HepG2 (cell line): ENCODE measurements around the gene SEZ6L. TPM values are rescaled to one million over a fixed set of nuclear protein-coding genes. Genes with fewer than 3 reads are reported as not detected.

Experiments used
- ATAC-seq: fragments of 200-7000 bp; cut with Tn5 transposase; 3 replicates; pipeline ENCODE4 v1.9.1; 2020; ENCODE audit warnings: mild to moderate bottlenecking, moderate library complexity
- BruUV-seq: library from RNA; stranded (reverse); fragments of 400-500 nt; replicated peaks from 2 replicates; lab custom pipeline; 2021; lab: Mats Ljungman, UMichigan
- CTCF ChIA-PET: fragments of 300-600 bp; formaldehyde crosslinking; extraction: SDS; loops from one replicate; lab custom pipeline; 2021; ENCODE audit warnings: low total read pairs, inconsistent platforms, low intra/inter-chr PET ratio; lab: Yijun Ruan, JAX
- POLR2A ChIA-PET: fragments of 350-600 bp; sonication (Branson Sonifier 250); formaldehyde crosslinking; loops from one replicate; lab custom pipeline; 2020; ENCODE audit warnings: antibody characterized with exemption, inconsistent platforms; lab: Yijun Ruan, JAX
- DNase-seq: peaks from one replicate; pipeline ENCODE4 v3.0.0-alpha.2; 2015; ENCODE audit warnings: low spot score
- FAIRE-seq: peaks from 3 replicates; lab custom pipeline; 2011; peaks lifted over from hg19 to GRCh38; lab: Jason Lieb, UNC
- H2AFZ ChIP-seq: one replicate; pipeline ENCODE4 v1.6.1; 2011; ENCODE audit warnings: low read length, inconsistent platforms
- H3K27ac ChIP-seq: fragments of 300-600 bp; 3 replicates; pipeline ENCODE4 v1.8.0; 2011; ENCODE audit warnings: mixed run types, mild to moderate bottlenecking, mixed read lengths, low read length, inconsistent platforms; ENCODE audit not compliant: insufficient read depth; ENCODE audit errors: extremely low read length
- H3K27me3 ChIP-seq, 2 experiments: fragments of 200-600 bp in 1 of 2; 2 replicates in 1 of 2; 3 replicates in 1 of 2; pipeline versions ENCODE4 v1.6.0 to v1.8.0; 2011; ENCODE audit warnings: low read length in 2 of 2, mild to moderate bottlenecking in 2 of 2, moderate library complexity in 2 of 2, inconsistent platforms in 1 of 2; ENCODE audit not compliant: insufficient read depth in 2 of 2, control insufficient read depth in 1 of 2
- H3K36me3 ChIP-seq, 2 experiments: fragments of 200-600 bp in 1 of 2; replicated peaks in 1 of 2; 2 replicates in 1 of 2; 3 replicates in 1 of 2; pipeline versions ENCODE4 v1.5.1 to v1.8.0; 2011; ENCODE audit warnings: low read length in 2 of 2, inconsistent platforms in 1 of 2; ENCODE audit not compliant: insufficient read depth in 2 of 2, control insufficient read depth in 1 of 2
- H3K4me1 ChIP-seq: 2 replicates; pipeline ENCODE4 v1.5.1; 2012; ENCODE audit warnings: low read length, inconsistent platforms; ENCODE audit not compliant: insufficient read depth
- H3K4me2 ChIP-seq: 2 replicates; pipeline ENCODE4 v1.6.0; 2011; ENCODE audit warnings: low read depth, low read length, inconsistent platforms
- H3K4me3 ChIP-seq, 3 experiments: fragments of 200-600 bp in 1 of 3; sonication (generic), shearing (Covaris generic) in 1 of 3; replicated peaks in 1 of 3; 2 replicates each; pipeline ENCODE4 v1.5.1; 2011 to 2016; ENCODE audit warnings: low read length in 3 of 3, inconsistent platforms in 2 of 3, low read depth in 2 of 3, mild to moderate bottlenecking in 2 of 3, control low read depth in 1 of 3, mixed read lengths in 1 of 3; ENCODE audit not compliant: insufficient read depth in 1 of 3
- H3K79me2 ChIP-seq: one replicate; pipeline ENCODE4 v1.6.1; 2011; ENCODE audit warnings: low read length, inconsistent platforms; ENCODE audit not compliant: insufficient read depth
- H3K9ac ChIP-seq: 2 replicates; pipeline ENCODE4 v1.6.0; 2011; ENCODE audit warnings: mild to moderate bottlenecking, low read depth, low read length, inconsistent platforms; ENCODE audit not compliant: insufficient read depth
- H3K9me3 ChIP-seq: 2 replicates; pipeline ENCODE4 v1.5.1; 2012; ENCODE audit warnings: mild to moderate bottlenecking, low read length
- H4K20me1 ChIP-seq: 2 replicates; pipeline ENCODE4 v1.6.0; 2011; ENCODE audit warnings: inconsistent platforms, mild to moderate bottlenecking, low read length, moderate library complexity; ENCODE audit not compliant: insufficient read depth
- ATF6 ChIP-seq: sonication (generic); formaldehyde crosslinking; conservative IDR thresholded peaks from 2 replicates; pipeline ENCODE4 v1.4.0; 2020; ENCODE audit warnings: missing genetic modification reagents
- FOXA1 ChIP-seq, 2 experiments: fragments of 450-650 bp in 1 of 2; sonication (generic) in 1 of 2; formaldehyde crosslinking in 1 of 2; IDR thresholded peaks; 2 replicates each; pipeline versions ENCODE4 v1.4.0 to v1.6.1; 2016 to 2020; ENCODE audit warnings: missing genetic modification reagents in 1 of 2
- KDM5A ChIP-seq: fragments of 200-600 bp; sonication (generic); IDR thresholded peaks from 2 replicates; pipeline ENCODE4 v1.7.0; 2018; ENCODE audit warnings: antibody characterized with exemption, mild to moderate bottlenecking, low read length, borderline replicate concordance
- MXD3 ChIP-seq: IDR thresholded peaks from 2 replicates; pipeline ENCODE4 v1.6.1; 2016; ENCODE audit warnings: mild to moderate bottlenecking, missing biosample characterization, missing genetic modification reagents
- TOPORS ChIP-seq: sonication (generic); formaldehyde crosslinking; IDR thresholded peaks from 2 replicates; pipeline ENCODE4 v1.8.0; 2023; ENCODE audit warnings: mild to moderate bottlenecking, missing genetic modification reagents
- ZNF281 ChIP-seq: sonication (generic); formaldehyde crosslinking; IDR thresholded peaks from 2 replicates; pipeline ENCODE4 v1.4.0; 2020; ENCODE audit warnings: missing genetic modification reagents, borderline replicate concordance
- ZNF496 ChIP-seq: sonication (generic); formaldehyde crosslinking; IDR thresholded peaks from 2 replicates; pipeline ENCODE4 v1.8.1; 2023; ENCODE audit warnings: mild to moderate bottlenecking, moderate library complexity, missing genetic modification reagents; ENCODE audit not compliant: insufficient replicate concordance
- ZNF780A ChIP-seq: sonication (generic); formaldehyde crosslinking; IDR thresholded peaks from 2 replicates; pipeline ENCODE4 v1.8.0; 2022; ENCODE audit warnings: mild to moderate bottlenecking, missing genetic modification reagents, moderate library complexity
- WGBS: methylation state at CpG from one replicate; pipeline ENCODE4 v1.1.6; 2017; ENCODE audit warnings: low lambda C conversion rate; 5-methylcytosine and 5-hydroxymethylcytosine counted together
- in situ Hi-C: cut with HindIII; loops from 2 replicates; pipeline ENCODE4 v1.10.0; 2017; ENCODE audit warnings: low pct_unique_long_range_greater_than_20kb; ENCODE audit not compliant: extremely low pct_ligation_motif_present
- intact Hi-C: fragments of 100-400 bp; cut with micrococcal nuclease; formaldehyde crosslinking; loops from one replicate; pipeline ENCODE4 v1.10.0; 2022; ENCODE audit not compliant: unreplicated experiment
- polyA plus RNA-seq, 8 experiments: library from polyadenylated mRNA; depleted of rRNA in 3 of 8; stranded (reverse) in 7 of 8; unstranded in 1 of 8; fragments of >200 nt; fragmentation: Illumina TruSeq in 4 of 8; extraction: Trizol in 4 of 8; gene quantifications; 2 replicates each; pipeline versions ENCODE4 v1.2.1 to v1.2.3, GENCODE V29; 2011 to 2016; ENCODE audit warnings: low read depth in 4 of 8, missing spikeins in 1 of 8, mixed read lengths in 1 of 8; ENCODE audit not compliant: insufficient read depth in 1 of 8
- total RNA-seq, 5 experiments: library from RNA; depleted of rRNA; stranded (reverse); fragments of >200 nt; fragmentation: Illumina TruSeq; extraction: Trizol; gene quantifications; 2 replicates each; pipeline ENCODE4 v1.2.3, GENCODE V29; 2016; ENCODE audit warnings: low read depth in 1 of 5

Gene SEZ6L
- total and polyA plus RNA-seq, 2 of the 13 experiments (the other 11 are each of a cell fraction or from before 2014, with no cell fraction given), result not detected

- ChIA-PET CTCF (no interaction called here), POLR2A (no interaction called here)
- Histone ChIP-seq H3K36me3 (no peaks in the 10 kb centered on the region), H4K20me1 (no peaks in the 10 kb centered on the region; the same call in 1 of the 2 replicates), H3K9ac (no peak overlapping the region), H3K9me3 (no peaks in the 10 kb centered on the region), H2AFZ (no peak overlapping the region), H3K4me2 (no peak overlapping the region), H3K4me1 (no peaks in the 10 kb centered on the region), H3K27me3 (peaks cover 0 to 15% of the 10 kb centered on the region in 2 experiments; a peak in 3 of 5 replicates), H3K4me3 (no peak overlapping the region), H3K27ac (no peak overlapping the region), H3K79me2 (no peaks in the 10 kb centered on the region)
- WGBS, result 4% methylated on average over 4 of the region's 4 CpGs
- FAIRE-seq, result no peak
- intact Hi-C loops (no loop called here), in situ Hi-C loops (no loop called here)
- no peak for ATAC-seq
- TF ChIP-seq ZNF780A (CRISPR knock-in tag) (no peak), FOXA1 (IDR thresholded peaks at IDR 0.05) (no peak), FOXA1 (CRISPR knock-in tag; IDR thresholded peaks at IDR 0.05) (no peak), MXD3 (no peak), ZNF281 (CRISPR knock-in tag) (no peak), TOPORS (CRISPR knock-in tag) (no peak), ZNF496 (CRISPR knock-in tag) (no peak), KDM5A (no peak), ATF6 (CRISPR knock-in tag) (no peak)
- DNase-seq, result no peak
- no TSS peak for BruUV-seq
Observed at GRCh38 chr22:26281941-26282340, 112.7 kb downstream of the SEZ6L start.
